GM21447 (cell line): ENCODE measurements around the gene SOST.

Source experiments
- ATAC-seq: cut with Tn5 transposase; IDR thresholded peaks from one replicate; pipeline ENCODE4 v1.9.1; 2021; ENCODE audit not compliant: unreplicated experiment

The SOST gene

GRCh38 chr17:43710101-43710500 lies 48.5 kb downstream of the SOST start:
- ATAC-seq: no peak

- no peak for ATAC-seq
Measured at GRCh38 chr17:43709210-43709609, 49.4 kb downstream of the SOST start.

- no peak for ATAC-seq
Measured at GRCh38 chr17:43707184-43707583, 51.4 kb downstream of the SOST start.

- no peak for ATAC-seq
Measured at GRCh38 chr17:43706235-43706634, 52.4 kb downstream of the SOST start.
